Calu3 (cell line): ENCODE data around the gene KCNJ10. TPM values are rescaled to one million over a fixed set of nuclear protein-coding genes. Genes with fewer than 3 reads are reported as not detected.

Experiments used
- BruUV-seq: library from RNA; stranded (reverse); fragments of 400-500 nt; replicated peaks from 2 replicates; lab custom pipeline; 2021; lab: Mats Ljungman, UMichigan
- CTCF ChIA-PET: fragments of 300-600 bp; sonication (Branson Sonifier 250); formaldehyde crosslinking; loops from one replicate; lab custom pipeline; 2022; ENCODE audit warnings: antibody characterized with exemption; lab: Charles Lee
- DNase-seq: peaks from one replicate; pipeline ENCODE4 v3.0.0; 2022
- H3K27ac Mint-ChIP-seq: one replicate; pipeline ENCODE4 v1.8.0; 2022; ENCODE audit warnings: mixed read lengths; ENCODE audit not compliant: unreplicated experiment
- H3K27me3 Mint-ChIP-seq: one replicate; pipeline ENCODE4 v1.8.0; 2022; ENCODE audit warnings: mixed read lengths; ENCODE audit not compliant: unreplicated experiment
- H3K36me3 Mint-ChIP-seq: one replicate; pipeline ENCODE4 v1.8.0; 2022; ENCODE audit warnings: mild to moderate bottlenecking, moderate library complexity, mixed read lengths; ENCODE audit not compliant: insufficient read depth, unreplicated experiment
- H3K4me1 Mint-ChIP-seq: one replicate; pipeline ENCODE4 v1.8.0; 2022; ENCODE audit warnings: mild to moderate bottlenecking, low read depth, mixed read lengths; ENCODE audit not compliant: unreplicated experiment
- H3K4me3 Mint-ChIP-seq: one replicate; pipeline ENCODE4 v1.8.0; 2022; ENCODE audit warnings: mild to moderate bottlenecking, low read depth, moderate library complexity, mixed read lengths; ENCODE audit not compliant: unreplicated experiment
- H3K9me3 Mint-ChIP-seq: one replicate; pipeline ENCODE4 v1.8.0; 2022; ENCODE audit warnings: low read depth, mixed read lengths; ENCODE audit not compliant: unreplicated experiment
- intact Hi-C: fragments of 100-400 bp; cut with micrococcal nuclease; formaldehyde crosslinking; loops from one replicate; pipeline ENCODE4 v1.10.0; 2022; ENCODE audit not compliant: unreplicated experiment
- total RNA-seq: library from RNA; stranded (reverse); gene quantifications from 2 replicates; pipeline ENCODE4 v1.2.3, GENCODE V29; 2022
- TF ChIP-seq, protein P1 (sequence below): fragments of 200-600 bp; IDR thresholded peaks from one replicate; pipeline ENCODE4 v1.8.0; 2022; ENCODE audit warnings: antibody characterized with exemption; ENCODE audit not compliant: unreplicated experiment

The KCNJ10 gene
- total RNA-seq, 1 experiment from 2014 or later: not detected

GRCh38 chr1:160078512-160079195 lies 8.7 kb upstream of the KCNJ10 start:
- peaks cover 9% of the 10 kb centered on the region for H3K4me1 Mint-ChIP-seq
- H3K4me3 Mint-ChIP-seq: no peak overlapping the region
- H3K27ac Mint-ChIP-seq: no peak overlapping the region
- intact Hi-C loops: loop anchor here (2.0 to 5.0 kb wide), 2 partner anchors 32 to 46 kb away; partner anchors contain the start of gene PIGM
- CTCF ChIA-PET: interaction anchor here (0.5 to 3.3 kb wide), 17 partner anchors 8 to 1961 kb away, joined by 3 to 21 read pairs (median 4); partner anchors contain the start of genes IGSF8 and KCNJ10
- TF ChIP-seq, protein P1, sequence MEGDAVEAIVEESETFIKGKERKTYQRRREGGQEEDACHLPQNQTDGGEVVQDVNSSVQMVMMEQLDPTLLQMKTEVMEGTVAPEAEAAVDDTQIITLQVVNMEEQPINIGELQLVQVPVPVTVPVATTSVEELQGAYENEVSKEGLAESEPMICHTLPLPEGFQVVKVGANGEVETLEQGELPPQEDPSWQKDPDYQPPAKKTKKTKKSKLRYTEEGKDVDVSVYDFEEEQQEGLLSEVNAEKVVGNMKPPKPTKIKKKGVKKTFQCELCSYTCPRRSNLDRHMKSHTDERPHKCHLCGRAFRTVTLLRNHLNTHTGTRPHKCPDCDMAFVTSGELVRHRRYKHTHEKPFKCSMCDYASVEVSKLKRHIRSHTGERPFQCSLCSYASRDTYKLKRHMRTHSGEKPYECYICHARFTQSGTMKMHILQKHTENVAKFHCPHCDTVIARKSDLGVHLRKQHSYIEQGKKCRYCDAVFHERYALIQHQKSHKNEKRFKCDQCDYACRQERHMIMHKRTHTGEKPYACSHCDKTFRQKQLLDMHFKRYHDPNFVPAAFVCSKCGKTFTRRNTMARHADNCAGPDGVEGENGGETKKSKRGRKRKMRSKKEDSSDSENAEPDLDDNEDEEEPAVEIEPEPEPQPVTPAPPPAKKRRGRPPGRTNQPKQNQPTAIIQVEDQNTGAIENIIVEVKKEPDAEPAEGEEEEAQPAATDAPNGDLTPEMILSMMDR: peak; percentile 93
- no peaks in the 10 kb centered on the region for H3K9me3 Mint-ChIP-seq
- DNase-seq: peak; percentile 75
- H3K27me3 Mint-ChIP-seq: peaks cover 98% of the 10 kb centered on the region
- peaks cover 4% of the 10 kb centered on the region for H3K36me3 Mint-ChIP-seq
- no TSS peak for BruUV-seq

- Mint-ChIP-seq H3K27me3 (peaks cover 100% of the 10 kb centered on the region), H3K27ac (no peak overlapping the region), H3K9me3 (no peaks in the 10 kb centered on the region), H3K4me3 (no peak overlapping the region), H3K36me3 (peaks cover 4% of the 10 kb centered on the region), H3K4me1 (peaks cover 9% of the 10 kb centered on the region)
- no peak for DNase-seq
- intact Hi-C loops: loop anchor here (5.0 kb wide), 1 partner anchor 45 kb away; the partner anchor contains the start of gene PIGM
- CTCF ChIA-PET: interaction anchor here (0.7 to 3.3 kb wide), 8 partner anchors 9 to 1960 kb away, joined by 3 to 21 read pairs (median 8); partner anchors contain the start of gene IGSF8
- TF ChIP-seq, protein P1: no peak
- no TSS peak for BruUV-seq
These were observed 7.5 kb upstream of the KCNJ10 start for GRCh38 chr1:160077486-160077885.

DNA sequence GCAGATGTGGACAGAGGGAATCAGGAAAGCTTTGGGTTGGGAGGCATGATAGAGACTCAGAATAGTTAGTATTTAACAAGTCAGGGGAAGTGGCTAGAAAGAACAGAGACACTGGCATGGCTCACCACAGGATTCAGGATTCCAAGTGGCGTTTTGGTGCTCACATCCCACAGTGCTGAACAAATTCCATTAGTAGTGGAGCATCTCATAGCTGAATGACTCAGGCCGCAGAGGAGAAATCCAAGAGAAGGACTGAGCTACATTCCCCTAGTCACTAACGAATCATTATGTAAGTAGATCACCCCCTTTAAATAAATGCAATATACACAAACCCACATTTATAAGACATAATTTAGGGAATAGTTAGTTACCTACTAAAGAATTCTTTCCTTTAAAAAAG lies 6.3 kb upstream of the KCNJ10 start:
- Mint-ChIP-seq H3K9me3 (no peaks in the 10 kb centered on the region), H3K4me3 (no peak overlapping the region), H3K4me1 (peaks cover 9% of the 10 kb centered on the region), H3K27ac (no peak overlapping the region), H3K36me3 (peaks cover 4% of the 10 kb centered on the region), H3K27me3 (peaks cover 100% of the 10 kb centered on the region)
- no TSS peak for BruUV-seq
- TF ChIP-seq, protein P1: no peak
- no peak for DNase-seq
- CTCF ChIA-PET: no interaction called here
- intact Hi-C loops: loop anchor here (5.0 kb wide), 1 partner anchor 44 kb away; the partner anchor contains the start of gene PIGM

DNA sequence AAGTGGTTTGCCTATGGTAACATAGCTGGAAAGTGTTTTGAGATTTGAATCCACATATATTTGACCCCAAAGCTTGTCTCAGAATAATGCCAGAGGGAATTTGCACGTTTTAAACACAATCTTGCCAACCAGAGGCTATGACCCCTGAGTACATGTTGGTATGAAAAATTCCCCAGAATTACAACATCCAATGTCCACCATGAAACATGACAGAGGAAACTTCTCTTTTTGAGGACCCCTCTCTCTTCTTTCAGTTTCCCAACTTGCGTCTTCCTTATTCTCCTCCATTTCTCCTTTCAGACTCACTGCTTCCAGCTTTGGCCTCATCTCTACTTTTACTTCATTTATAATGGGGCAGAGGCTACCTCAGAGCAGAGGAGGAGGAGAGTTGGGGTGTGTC lies 5.9 kb upstream of the KCNJ10 start:
- no peak overlapping the region for H3K27ac Mint-ChIP-seq
- CTCF ChIA-PET: no interaction called here
- no peaks in the 10 kb centered on the region for H3K9me3 Mint-ChIP-seq
- H3K4me1 Mint-ChIP-seq: peaks cover 4% of the 10 kb centered on the region
- H3K36me3 Mint-ChIP-seq: peaks cover 4% of the 10 kb centered on the region
- H3K4me3 Mint-ChIP-seq: no peak overlapping the region
- no TSS peak for BruUV-seq
- TF ChIP-seq, protein P1: no peak
- peaks cover 100% of the 10 kb centered on the region for H3K27me3 Mint-ChIP-seq
- DNase-seq: no peak
- intact Hi-C loops: loop anchor here (5.0 kb wide), 1 partner anchor 44 kb away; the partner anchor contains the start of gene PIGM
